ENCODE results near the gene CDR2L.

The CDR2L gene

DNA sequence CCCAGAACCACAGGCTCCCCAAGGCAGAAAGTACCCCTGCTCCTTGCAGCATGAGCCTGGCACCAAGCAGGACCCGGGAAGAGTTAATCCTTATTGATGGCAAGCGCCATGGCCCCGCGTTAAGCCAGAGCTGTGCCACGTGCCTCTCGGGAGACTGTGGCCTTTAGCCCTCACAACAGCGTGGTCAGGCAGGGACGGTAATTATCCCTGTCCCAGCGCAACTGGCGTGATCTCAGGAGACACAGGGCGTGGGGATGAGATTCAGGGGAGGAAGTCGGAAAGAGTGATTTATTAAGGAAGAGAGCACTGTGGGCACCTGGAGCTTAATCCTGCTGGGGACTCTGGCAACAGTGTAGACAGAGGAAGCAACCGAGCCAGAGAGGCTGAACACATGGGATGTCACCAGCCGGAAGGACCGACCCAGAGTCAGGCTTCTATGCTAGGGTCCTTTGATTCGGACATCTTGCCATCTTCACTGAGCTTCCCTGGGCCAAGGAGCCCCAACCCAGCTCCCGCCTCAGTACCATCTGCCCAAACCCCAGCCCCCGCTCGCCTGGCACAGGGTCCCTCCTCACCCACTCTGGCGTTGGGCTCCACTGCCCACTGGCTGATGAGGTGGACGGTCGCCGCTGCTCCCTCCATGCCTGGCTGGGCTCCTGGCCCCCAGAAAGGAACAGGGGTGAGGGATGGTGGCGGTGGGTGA, 34.9 kb upstream of the CDR2L start:
- Mint-ChIP-seq H3K9me3 (no peaks in the 10 kb centered on the region), H3K4me3 (no peak overlapping the region), H3K27ac (no peak overlapping the region), H3K4me1 (no peaks in the 10 kb centered on the region), H3K27me3 (peaks cover 17 to 48% of the 10 kb centered on the region in 2 donors), H3K36me3 (no peaks in the 10 kb centered on the region)
- no peak for DNase-seq
- ATAC-seq (replicated peaks) = no peak

DNA sequence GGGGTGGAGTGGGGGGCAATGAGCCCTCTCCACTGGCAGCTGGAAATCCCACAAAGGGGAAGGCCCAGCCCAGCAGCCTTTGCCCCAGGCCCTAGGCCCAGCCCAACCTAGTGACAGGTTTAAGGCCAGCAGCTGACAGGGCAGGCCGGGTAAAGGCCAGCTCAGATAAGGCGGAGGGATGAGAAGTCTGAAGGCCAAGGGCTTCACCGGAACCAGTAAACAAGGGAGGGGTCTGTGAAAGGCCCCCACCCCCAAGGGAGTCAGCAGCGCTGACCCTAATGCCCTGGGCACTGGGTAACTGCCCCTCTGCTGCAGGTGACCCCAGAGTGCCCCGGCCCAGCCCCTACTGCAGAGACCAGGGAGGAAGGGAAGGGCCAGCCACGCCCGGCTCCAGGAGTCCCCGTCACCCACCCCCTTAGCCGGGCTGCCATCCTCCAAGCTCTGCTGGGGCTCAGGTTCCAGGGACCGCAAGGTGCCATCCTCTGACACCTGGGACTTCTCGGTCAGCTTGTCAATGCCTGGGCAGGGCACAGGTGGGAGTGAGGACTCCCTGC, 34.2 kb upstream of the CDR2L start:
- H3K4me3 Mint-ChIP-seq = no peak overlapping the region
- DNase-seq (no peak), ATAC-seq (replicated peaks) (no peak)
- no peaks in the 10 kb centered on the region for H3K4me1 Mint-ChIP-seq
- H3K36me3 Mint-ChIP-seq = no peaks in the 10 kb centered on the region
- H3K27me3 Mint-ChIP-seq = peaks cover 21 to 46% of the 10 kb centered on the region in 2 donors
- no peak overlapping the region for H3K27ac Mint-ChIP-seq
- no peaks in the 10 kb centered on the region for H3K9me3 Mint-ChIP-seq

DNA sequence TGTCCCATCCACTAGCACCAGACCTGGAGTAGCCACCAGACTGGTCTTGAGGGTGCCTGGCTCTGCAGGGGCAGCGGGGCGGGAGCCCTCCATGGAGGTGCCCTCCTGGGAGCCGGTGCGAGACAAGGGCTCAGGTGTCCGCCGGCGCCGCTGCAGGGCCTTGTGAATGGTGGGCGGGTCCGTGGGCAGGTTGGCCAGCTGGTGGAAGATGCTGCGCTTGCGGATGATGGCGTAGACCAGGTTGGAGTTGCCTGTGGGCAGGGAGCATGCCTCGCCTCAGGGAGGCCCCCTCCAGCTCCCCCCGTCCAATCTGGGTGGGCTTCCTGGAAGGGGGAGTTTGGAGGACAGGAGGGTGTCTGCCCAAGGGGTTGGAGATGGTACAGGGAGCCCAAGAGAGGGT, 33.3 kb upstream of the CDR2L start:
- no peaks in the 10 kb centered on the region for H3K4me1 Mint-ChIP-seq
- H3K9me3 Mint-ChIP-seq = no peaks in the 10 kb centered on the region
- H3K4me3 Mint-ChIP-seq = no peak overlapping the region
- ATAC-seq (replicated peaks) (no peak), DNase-seq (no peak)
- no peaks in the 10 kb centered on the region for H3K36me3 Mint-ChIP-seq
- H3K27ac Mint-ChIP-seq = no peak overlapping the region
- peaks cover 21 to 48% of the 10 kb centered on the region in 2 donors for H3K27me3 Mint-ChIP-seq

DNA sequence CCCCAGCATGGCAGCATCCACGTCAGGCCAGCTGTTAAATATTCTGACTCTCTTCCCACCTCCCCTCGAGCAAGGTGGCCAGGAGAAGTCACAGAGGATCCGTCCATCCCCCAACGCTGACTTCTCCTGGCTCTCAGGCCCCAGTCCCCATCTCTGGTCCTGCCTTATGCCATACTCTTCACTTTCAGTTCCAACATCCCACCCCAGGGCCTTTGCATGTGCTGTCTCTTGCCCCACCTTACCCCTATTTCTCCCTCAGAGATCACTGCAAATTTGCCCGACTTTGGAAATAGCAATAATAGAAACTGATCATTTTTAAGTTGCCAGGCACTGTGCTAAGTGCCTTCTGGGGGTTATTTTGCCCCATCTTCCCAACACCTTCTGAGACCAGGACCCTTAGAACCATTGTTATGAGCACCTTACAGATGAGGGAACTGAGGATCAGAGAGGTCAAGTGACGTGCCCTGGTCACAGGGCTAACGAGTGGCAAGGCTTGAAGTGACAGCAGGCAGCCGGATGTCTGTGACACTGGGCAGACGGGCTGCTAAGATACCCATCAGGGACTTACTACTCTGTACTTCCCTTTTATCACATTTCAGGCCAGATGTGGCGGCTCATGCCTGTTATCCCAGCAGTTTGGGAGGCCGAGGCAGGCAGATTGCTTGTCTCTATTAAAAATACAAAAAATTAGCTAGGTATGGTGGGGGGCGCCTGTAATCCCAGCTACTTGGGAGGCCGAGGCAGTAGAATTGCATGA, 32.6 kb upstream of the CDR2L start:
- H3K36me3 Mint-ChIP-seq = no peaks in the 10 kb centered on the region
- no peaks in the 10 kb centered on the region for H3K4me1 Mint-ChIP-seq
- no peak overlapping the region for H3K4me3 Mint-ChIP-seq
- DNase-seq (no peak), ATAC-seq (replicated peaks) (no peak)
- H3K27ac Mint-ChIP-seq = no peak overlapping the region
- no peaks in the 10 kb centered on the region for H3K9me3 Mint-ChIP-seq
- peaks cover 21 to 53% of the 10 kb centered on the region in 2 donors for H3K27me3 Mint-ChIP-seq

DNA sequence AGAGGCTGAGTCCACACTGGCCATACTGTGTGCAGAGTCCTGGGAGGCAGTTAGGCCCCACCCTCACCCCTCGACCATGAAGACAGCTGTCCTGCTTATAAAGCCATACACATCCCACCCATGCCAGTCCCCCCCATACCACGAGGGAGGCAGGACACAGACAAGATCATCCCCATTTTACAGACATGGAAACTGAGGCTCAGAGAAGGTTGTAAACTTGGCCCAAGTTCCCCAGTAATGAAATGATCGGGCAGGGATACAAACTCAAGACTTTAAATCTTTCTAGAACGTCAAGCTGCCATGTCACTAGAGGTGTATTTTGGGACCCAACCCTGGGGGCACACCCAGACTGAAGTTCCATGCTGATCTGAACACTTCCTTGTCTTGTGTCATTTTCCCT, 31.3 kb upstream of the CDR2L start:
- no peak for DNase-seq
- H3K27me3 Mint-ChIP-seq = peaks cover 21 to 45% of the 10 kb centered on the region in 2 donors
- peaks cover 5 to 6% of the 10 kb centered on the region in 2 donors for H3K4me1 Mint-ChIP-seq
- no peak for ATAC-seq (replicated peaks)
- no peak overlapping the region for H3K27ac Mint-ChIP-seq
- no peak overlapping the region for H3K4me3 Mint-ChIP-seq
- H3K36me3 Mint-ChIP-seq = no peaks in the 10 kb centered on the region
- no peaks in the 10 kb centered on the region for H3K9me3 Mint-ChIP-seq

DNA sequence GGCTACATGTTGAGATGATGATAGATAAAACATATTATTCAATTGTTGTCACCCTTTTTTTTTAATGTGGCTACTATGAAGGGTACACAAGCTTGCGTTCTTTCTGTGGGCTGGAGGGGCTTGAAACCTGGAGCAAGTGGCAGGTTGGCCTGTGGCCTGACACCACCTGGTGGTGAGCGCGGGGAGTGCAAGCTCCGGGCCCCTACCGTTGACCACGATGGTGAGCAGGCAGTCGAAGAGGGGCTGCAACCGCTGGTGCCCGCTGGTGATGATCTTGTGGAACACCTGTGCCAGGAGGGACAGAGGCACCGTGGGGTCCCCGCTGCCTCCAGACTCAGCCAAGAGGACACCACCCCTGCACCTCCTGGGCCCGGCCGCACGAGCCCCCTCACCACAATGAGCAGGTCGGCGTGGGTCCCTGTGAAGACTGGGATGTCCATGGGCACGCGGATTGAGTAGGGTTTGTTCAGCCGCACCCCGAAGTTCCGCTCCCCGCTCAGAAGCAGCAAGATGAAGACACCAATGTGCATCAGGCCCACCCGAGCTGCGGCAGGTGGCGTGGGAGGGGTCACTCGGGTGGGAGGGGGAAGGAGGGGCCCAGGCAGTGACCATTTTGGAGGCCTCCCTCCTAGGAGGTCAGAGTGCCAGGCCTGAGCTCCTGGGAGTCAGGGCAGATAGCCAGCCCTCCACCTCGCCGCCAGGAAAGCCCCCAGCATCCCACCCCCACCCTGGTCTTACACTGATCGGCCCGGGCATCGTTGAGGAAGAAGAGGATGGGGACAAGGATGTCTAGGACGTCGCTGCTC, 29.3 kb upstream of the CDR2L start:
- H3K4me3 Mint-ChIP-seq = no peak overlapping the region
- H3K27ac Mint-ChIP-seq = peak overlapping the region; percentile 14
- no peaks in the 10 kb centered on the region for H3K9me3 Mint-ChIP-seq
- DNase-seq (peak; percentile 60), ATAC-seq (replicated peaks) (peak; percentile 59 to 67)
- peaks cover 18 to 39% of the 10 kb centered on the region in 2 donors for H3K27me3 Mint-ChIP-seq
- H3K4me1 Mint-ChIP-seq = peaks cover 7 to 11% of the 10 kb centered on the region in 2 donors
- H3K36me3 Mint-ChIP-seq = no peaks in the 10 kb centered on the region

DNA sequence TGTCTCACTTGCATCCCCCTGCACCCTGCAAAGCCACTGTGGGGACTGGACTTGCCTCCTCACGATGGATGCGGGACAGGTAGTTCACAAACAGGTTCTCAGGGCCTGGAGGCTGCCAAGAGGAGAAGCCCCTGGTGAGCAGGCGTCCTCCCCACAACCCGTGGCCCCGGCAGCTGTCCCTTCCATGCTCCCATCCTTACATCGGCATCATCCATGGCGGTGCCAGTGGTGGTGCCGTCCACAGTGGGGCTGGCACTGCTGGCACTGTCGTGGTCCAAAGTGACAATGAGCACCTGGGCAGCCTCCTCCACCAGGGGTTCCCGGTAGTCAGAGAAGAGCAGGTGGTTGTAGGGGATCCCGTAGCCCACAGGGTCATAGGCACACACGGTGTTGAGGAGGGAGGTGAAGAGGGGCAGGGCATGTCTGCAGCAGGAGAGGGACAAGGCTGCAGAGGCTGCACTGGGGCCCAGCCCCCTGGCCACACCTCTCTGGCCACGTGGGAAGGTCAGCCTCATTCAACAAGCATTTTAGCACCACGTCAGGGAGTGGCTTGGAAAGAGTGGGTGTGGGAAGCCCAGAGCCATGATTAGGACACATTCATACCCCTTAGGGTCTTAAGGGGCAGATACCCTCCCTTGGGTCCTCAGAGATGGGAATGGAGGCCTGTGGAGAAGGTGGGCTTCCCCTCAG, 27.5 kb upstream of the CDR2L start:
- peaks cover 7 to 11% of the 10 kb centered on the region in 2 donors for H3K4me1 Mint-ChIP-seq
- H3K4me3 Mint-ChIP-seq = no peak overlapping the region
- no peaks in the 10 kb centered on the region for H3K9me3 Mint-ChIP-seq
- DNase-seq (no peak), ATAC-seq (replicated peaks) (no peak)
- H3K36me3 Mint-ChIP-seq = no peaks in the 10 kb centered on the region
- peaks cover 11 to 41% of the 10 kb centered on the region in 2 donors for H3K27me3 Mint-ChIP-seq
- H3K27ac Mint-ChIP-seq = no peak overlapping the region

DNA sequence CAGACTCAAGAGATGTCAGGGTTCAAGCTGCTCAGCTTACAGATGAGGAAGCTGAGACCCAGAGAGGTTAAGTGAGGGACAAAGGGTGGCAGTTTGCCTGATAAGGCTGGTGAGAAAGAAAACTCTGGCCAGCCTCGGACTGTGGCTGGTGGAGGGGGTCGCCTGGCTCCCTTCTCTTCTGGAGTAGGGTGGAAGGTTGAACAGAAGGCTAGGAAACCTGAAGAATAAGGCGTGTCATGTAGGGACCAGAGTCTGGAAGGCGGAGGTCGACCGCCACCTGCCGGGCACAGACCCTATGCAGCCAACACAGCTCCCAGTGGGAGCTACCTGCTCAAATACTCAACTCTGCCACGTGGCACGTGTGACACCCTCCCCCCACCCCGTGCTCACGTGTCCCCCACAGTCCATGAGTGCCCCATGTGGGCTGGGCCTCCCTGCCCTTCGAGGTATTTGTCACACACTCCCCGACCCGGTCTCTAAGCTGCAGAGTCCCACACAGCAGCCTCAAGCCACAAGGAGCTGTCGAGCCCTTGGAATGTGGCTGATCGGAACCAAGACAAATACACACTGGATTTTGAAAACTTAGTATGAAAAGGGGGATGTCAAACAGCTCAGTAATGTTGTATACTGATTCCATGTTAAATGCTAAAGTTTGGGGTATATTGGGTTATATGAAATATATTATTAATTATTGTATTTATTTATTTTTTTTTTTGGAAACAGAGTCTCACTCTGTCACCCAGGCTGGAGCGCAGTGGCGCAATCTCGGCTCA, 26.7 kb upstream of the CDR2L start:
- no peaks in the 10 kb centered on the region for H3K36me3 Mint-ChIP-seq
- no peaks in the 10 kb centered on the region for H3K9me3 Mint-ChIP-seq
- H3K4me1 Mint-ChIP-seq = peaks cover 7 to 11% of the 10 kb centered on the region in 2 donors
- H3K4me3 Mint-ChIP-seq = no peak overlapping the region
- peak; percentile 69 to 70 for ATAC-seq (replicated peaks)
- no peak overlapping the region for H3K27ac Mint-ChIP-seq
- peaks cover 14 to 43% of the 10 kb centered on the region in 2 donors for H3K27me3 Mint-ChIP-seq
- DNase-seq = peak; percentile 39

DNA sequence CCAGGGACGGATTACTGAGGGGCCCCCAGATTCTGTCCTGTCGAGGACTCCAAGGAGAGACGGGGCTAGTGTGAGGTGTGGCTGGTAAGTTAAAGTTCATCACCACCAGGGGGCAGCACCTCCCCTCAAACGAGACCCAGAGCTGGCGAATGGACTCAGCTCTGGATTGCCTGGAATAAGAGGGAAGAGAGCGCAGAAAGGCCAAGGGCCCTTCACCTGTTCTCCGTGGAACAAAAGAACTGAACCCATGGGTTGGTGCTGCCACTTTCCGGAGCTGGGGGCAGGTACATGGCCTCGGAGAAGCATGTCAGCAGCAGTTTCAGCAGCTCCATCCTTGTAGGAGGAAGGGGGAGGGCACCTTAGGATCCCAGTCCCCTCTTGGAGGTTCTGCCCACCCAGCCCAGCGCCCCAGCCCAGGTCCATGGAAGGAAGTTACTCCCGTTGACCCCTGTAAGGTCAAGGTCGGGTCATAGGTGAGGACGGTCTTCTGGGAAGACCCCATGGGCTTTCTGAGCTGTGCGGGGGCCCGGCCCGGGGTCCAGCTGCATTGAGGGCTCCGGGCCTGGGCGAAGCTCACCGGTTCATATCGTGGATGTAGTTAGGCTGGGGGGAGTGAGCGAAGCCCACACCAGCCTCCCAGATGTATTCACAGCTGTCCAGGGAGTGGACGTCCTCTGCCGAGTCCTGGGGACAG, 25.6 kb upstream of the CDR2L start:
- Mint-ChIP-seq H3K4me1 (peaks cover 7 to 11% of the 10 kb centered on the region in 2 donors), H3K27ac (no peak overlapping the region), H3K9me3 (no peaks in the 10 kb centered on the region), H3K27me3 (peaks cover 14 to 36% of the 10 kb centered on the region in 2 donors), H3K36me3 (no peaks in the 10 kb centered on the region), H3K4me3 (no peak overlapping the region)
- peak; percentile 78 to 80 for ATAC-seq (replicated peaks)
- peak; percentile 60 for DNase-seq

DNA sequence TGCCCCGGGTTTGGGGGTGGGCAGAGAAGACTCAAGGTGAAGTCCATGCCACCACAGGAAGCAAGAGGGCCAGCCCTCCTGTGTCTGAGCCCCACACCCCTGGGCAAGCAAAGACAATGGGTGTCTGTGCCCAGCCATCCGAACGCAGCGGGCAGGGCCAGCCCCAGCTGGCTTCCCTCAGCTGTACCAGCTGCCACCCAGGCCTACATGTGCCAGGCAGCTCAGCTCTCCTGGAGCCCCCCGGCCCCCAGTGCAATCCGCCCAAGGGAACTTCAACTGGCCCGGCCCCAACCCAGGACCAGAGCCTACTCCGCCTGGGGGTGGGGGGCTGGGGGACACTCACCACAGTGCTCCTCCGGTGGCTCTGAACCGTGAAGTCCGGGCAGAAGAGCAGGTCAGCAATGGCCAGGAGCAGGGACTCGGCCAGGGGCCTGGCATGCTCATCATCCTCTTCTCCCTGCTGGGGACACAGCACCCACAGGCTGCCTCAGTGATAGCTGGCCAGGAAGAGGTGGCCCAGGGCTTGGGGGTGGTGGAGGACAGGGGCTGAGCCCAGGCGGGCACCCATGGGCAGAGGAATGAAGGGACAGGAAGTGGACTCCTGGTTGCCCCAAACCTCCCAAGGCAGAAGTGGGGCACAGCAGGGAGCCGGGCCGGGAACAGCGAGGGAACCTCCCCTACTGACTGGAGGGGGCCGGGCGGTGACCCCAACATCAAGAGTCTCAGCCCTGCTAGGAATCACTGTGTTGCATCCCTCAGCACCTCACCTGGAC, 24.6 kb upstream of the CDR2L start:
- H3K36me3 Mint-ChIP-seq = no peaks in the 10 kb centered on the region
- peaks cover 14 to 36% of the 10 kb centered on the region in 2 donors for H3K27me3 Mint-ChIP-seq
- no peaks in the 10 kb centered on the region for H3K9me3 Mint-ChIP-seq
- H3K27ac Mint-ChIP-seq = no peak overlapping the region
- no peak overlapping the region for H3K4me3 Mint-ChIP-seq
- DNase-seq = no peak
- no peak for ATAC-seq (replicated peaks)
- peaks cover 7 to 11% of the 10 kb centered on the region in 2 donors for H3K4me1 Mint-ChIP-seq

DNA sequence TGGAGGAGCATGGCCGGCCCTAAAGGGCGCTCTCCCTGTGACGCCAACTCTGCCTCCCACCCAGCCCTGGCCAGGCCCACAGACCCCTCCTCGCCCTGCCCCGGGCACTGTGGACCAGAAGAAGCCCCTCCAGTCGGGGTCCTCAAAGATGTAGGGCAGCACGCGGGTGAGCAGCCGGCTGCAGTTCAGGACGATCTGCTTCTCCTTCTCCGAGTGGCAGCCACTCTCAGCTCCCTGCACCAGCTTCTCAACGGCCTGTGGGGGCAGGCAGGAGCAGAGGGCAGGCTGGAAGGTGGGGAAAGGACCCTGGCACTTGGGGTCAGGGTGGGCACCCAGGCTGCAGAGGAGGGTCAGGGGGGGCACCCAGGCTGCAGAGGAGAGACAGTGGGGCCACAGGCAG, 23.8 kb upstream of the CDR2L start:
- Mint-ChIP-seq H3K27me3 (peaks cover 11 to 31% of the 10 kb centered on the region in 2 donors), H3K4me3 (no peak overlapping the region), H3K9me3 (no peaks in the 10 kb centered on the region), H3K4me1 (peaks cover 7 to 11% of the 10 kb centered on the region in 2 donors), H3K36me3 (no peaks in the 10 kb centered on the region), H3K27ac (no peak overlapping the region)
- ATAC-seq (replicated peaks) (no peak), DNase-seq (no peak)

DNA sequence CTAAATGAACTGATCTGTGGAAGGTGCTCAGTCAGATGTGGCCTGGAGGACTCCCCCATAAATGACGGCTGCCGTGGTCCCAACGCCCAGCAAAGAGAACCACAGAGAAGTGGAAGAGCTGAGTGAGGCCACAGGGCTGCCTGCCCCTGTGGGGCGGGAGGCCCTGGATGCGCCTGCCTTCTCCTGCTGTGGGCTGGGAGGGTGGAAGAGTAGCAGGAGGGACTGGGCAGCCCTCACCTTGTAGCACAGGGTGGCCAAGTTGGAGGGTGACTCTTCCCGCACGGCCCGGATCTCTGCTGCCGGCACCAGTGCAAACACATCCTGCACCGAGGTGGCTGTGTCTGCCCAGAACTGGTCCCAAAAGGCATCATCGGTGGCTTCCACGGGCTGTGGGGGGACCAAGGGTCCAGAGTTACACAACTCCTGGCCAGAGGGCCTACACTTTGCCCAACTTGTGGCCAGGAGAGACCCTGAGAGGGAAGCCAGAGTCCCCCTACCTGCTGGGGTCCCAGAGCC, 23.1 kb upstream of the CDR2L start:
- H3K4me1 Mint-ChIP-seq = peaks cover 7 to 11% of the 10 kb centered on the region in 2 donors

More for the DNA sequence above, 23.1 kb upstream of the CDR2L start:
- Mint-ChIP-seq H3K27ac (no peak overlapping the region), H3K27me3 (peaks cover 11 to 27% of the 10 kb centered on the region in 2 donors), H3K36me3 (no peaks in the 10 kb centered on the region), H3K9me3 (no peaks in the 10 kb centered on the region), H3K4me3 (no peak overlapping the region)
- DNase-seq (no peak), ATAC-seq (replicated peaks) (no peak)
